OCI-LY1 (cell line): ENCODE data around the gene RIGI.

Experiments
- EZH2 ChIP-seq: fragments of 200-600 bp; sonication (generic), shearing (Covaris generic); IDR thresholded peaks from 2 replicates; pipeline ENCODE4 v1.8.0; 2017; ENCODE audit warnings: borderline replicate concordance, mixed run types, mild to moderate bottlenecking, antibody characterized with exemption, low read length, moderate library complexity, mixed read lengths
- TF ChIP-seq, protein P1 (sequence below): fragments of 200-600 bp; sonication (generic), shearing (Covaris generic); IDR thresholded peaks from 2 replicates; pipeline ENCODE4 v1.5.1; 2017; ENCODE audit warnings: mild to moderate bottlenecking, antibody characterized with exemption, low read length, moderate library complexity, mixed read lengths

- TF ChIP-seq, protein P1, sequence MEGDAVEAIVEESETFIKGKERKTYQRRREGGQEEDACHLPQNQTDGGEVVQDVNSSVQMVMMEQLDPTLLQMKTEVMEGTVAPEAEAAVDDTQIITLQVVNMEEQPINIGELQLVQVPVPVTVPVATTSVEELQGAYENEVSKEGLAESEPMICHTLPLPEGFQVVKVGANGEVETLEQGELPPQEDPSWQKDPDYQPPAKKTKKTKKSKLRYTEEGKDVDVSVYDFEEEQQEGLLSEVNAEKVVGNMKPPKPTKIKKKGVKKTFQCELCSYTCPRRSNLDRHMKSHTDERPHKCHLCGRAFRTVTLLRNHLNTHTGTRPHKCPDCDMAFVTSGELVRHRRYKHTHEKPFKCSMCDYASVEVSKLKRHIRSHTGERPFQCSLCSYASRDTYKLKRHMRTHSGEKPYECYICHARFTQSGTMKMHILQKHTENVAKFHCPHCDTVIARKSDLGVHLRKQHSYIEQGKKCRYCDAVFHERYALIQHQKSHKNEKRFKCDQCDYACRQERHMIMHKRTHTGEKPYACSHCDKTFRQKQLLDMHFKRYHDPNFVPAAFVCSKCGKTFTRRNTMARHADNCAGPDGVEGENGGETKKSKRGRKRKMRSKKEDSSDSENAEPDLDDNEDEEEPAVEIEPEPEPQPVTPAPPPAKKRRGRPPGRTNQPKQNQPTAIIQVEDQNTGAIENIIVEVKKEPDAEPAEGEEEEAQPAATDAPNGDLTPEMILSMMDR = no peak
- TF ChIP-seq EZH2 = no peak
These were observed 28.1 kb downstream of the RIGI start for GRCh38 chr9:32497921-32498320.
